AML-193 (cell line): ENCODE data around the gene SVBP.
"Not testable (repeated sequence)": the region's sequence is repeated elsewhere in the genome, so short reads cannot be mapped to it uniquely, and the experiment has no call there.

ENCODE experiments used
- DNase-seq, 2 experiments: peaks; one replicate each; lab custom pipeline; 2025; lab: John Stamatoyannopoulos, UW

The SVBP gene, protein sequence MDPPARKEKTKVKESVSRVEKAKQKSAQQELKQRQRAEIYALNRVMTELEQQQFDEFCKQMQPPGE

DNA sequence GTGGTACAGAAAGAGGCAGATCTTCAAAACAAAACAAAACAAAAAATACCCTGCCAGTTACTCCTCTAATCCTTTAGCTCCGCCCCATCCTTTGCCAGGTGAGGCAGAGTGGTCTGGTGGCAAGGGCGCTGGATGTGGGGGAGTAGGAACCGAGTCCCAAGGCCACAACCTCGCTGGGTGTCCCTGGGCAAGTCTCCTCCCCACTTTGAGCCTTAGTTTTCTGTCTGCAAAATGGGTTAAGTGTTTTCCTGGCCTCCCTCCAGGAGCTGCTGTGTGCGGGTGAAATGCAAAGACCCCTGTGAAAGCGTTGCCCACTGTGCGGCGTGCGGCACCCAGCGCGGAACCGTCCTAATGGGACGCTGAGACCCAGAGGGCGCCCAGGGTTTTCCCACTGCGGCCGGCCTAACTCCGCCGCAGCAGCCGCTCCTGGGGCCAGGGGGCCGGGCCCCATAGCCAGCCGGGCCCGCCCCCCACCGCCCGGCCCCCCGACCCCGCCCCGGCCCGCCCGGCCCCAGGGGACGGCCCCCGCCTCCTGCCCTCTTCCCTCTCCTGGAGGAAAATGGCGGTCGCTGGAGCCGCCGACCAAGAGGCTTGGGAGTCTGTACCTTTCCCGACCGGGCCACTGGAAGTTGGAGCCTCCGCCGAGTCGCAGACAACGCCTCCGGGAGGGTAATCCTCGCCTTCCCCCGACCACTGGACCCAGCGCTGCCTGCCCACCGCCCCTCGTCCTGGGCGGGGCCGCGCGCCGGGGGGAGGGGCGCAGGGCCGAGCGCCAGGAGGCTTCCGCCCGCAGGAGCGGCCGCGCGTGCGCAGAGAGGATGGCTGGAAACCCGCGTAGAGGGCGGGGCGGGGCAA, at the start of gene SVBP, which contains the start of gene ERMAP:
Gene SVBP (minus strand): TSS at position 813 of the 855 bp plus-strand sequence. CDS start 853 bp downstream, outside the sequence.
Gene ERMAP (plus strand): TSS at position 538 of the 855 bp plus-strand sequence. CDS start 13,327 bp downstream, outside the sequence.
- peak; percentile 62 to 78 for DNase-seq

- DNase-seq = no peak
These were observed 49.4 kb upstream of the SVBP start for GRCh38 chr1:42866549-42866948.

- no peak for DNase-seq
These were observed 43.8 kb upstream of the SVBP start for GRCh38 chr1:42861014-42861399.

GRCh38 chr1:42860339-42861013, 43.3 kb upstream of the SVBP start:
- DNase-seq = no peak

- DNase-seq = not testable (repeated sequence)
These were observed 42.2 kb upstream of the SVBP start for GRCh38 chr1:42859366-42859765.

GRCh38 chr1:42856554-42856953, 39.4 kb upstream of the SVBP start:
- DNase-seq = not testable (repeated sequence)

GRCh38 chr1:42853116-42853884, 36.1 kb upstream of the SVBP start:
- no peak for DNase-seq

GRCh38 chr1:42852608-42852980, 35.4 kb upstream of the SVBP start:
- no peak for DNase-seq

DNA sequence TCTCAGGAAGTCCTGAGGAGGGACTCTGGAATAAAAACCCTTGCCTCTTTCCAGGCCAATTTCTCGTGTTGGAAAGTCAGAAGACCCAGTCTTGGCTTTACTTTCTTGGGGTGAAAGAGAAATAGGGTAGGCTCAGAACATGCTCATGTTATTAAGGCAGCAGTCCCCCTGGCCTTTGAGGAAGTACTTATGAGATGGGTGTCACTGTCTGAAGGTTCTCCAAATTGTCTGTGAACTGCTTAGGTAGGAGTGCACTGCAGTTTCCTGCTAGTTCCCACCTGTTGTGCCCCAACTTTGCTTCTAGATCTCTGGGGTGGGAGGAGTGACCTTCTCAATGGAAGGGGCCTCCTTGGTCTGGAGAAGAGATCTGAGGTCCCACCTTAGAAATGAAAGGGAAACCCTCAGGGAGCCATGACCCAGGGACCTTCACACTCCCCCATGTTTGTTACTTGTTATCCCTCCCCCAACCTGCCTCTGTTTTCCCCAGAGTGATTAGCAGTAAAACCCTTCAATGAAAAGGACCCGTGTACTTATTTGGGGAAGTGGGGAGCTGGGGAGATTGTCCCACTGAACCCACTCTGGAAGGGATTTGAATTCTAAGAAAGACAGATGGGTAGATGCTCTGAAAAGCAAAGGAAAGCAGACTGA, 34.9 kb upstream of the SVBP start:
- no peak for DNase-seq

- DNase-seq = no peak
These were observed 34.2 kb upstream of the SVBP start for GRCh38 chr1:42851420-42851819.

DNA sequence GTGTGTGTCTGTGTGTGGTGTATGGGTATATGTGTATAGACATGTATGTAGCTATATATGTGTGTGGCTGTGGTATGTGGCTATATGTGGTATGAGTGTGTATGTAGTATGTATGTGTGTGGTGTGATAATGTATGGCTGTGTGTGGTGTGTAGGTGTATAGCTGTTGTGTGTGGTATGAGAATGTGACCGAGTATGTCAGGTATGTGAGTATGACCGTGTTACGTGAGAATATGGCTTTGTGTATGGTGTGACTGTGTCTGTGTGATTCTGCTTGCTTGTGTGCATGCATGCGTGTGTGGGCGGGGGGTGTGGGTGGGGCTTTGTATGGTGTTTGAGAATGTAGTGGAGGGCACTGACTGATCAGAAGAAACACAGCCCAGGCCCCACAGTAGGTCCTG, 32.7 kb upstream of the SVBP start:
- no peak for DNase-seq

DNA sequence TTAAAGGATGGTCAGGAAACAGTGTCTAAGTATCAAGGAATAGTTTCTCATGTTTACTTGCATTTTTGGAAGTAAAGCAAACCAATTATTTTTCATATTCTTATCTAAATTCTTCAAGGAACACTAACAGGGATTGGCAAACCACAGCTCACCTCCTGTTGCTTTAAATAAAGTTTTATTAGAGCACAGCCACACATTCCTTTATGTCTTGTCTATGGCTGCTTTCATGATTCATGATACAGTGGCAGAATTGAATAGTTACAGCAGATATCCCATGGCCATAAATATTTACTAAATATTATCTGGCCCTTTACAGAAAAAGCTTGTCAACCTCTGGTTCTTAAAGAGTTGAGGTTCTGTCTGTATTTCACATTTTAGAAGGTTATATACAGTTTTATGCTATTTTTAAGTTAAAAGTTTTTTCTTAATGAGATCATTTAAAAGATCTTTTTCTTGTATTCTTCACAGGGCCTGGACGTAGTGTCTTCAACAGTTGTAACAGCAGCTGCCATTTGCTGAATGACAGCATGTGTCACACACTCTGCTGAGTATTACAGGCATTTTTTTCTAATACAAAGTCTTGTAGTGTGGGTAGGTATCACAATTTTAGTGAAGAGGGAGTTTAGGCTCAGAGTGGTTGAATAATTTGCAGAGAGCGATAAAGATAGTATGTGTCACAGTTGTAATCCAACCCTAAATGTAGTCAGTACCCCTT, 31.8 kb upstream of the SVBP start:
- DNase-seq = no peak

- DNase-seq = no peak
These were observed 30.7 kb upstream of the SVBP start for GRCh38 chr1:42847721-42848460.

DNA sequence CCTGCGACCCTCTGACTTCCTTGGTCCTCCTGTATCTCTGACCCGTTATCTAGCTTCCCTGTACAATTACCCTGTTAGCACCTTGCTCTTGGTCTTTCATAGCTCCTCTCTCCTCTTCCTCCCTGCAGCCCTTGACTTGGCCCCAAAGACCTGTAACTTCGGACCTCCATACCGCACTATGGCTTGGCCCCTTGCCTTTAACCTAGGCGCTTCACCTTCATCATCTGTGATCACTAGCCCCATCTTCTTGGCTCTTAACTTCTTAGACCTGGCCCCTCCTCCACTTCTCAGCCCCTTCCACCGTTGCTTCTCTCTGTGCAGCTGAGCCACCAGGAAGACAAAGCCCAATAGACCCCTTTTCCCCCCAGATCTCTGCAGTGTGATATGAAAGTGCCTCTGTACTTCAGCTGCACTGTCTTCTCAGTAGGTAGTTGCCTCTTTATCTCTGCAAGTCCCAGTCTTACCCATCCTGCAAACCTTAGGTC, 30.0 kb upstream of the SVBP start:
- DNase-seq = no peak

GRCh38 chr1:42846257-42847110, 29.3 kb upstream of the SVBP start, which contains the start of gene ZNF691:
Gene ZNF691 (plus strand): TSS chr1:42846613. CDS start chr1:42849659, 3,046 bp downstream.
- peak; percentile 94 to 98 for DNase-seq

GRCh38 chr1:42845866-42846256, 28.7 kb upstream of the SVBP start:
- no peak for DNase-seq

DNA sequence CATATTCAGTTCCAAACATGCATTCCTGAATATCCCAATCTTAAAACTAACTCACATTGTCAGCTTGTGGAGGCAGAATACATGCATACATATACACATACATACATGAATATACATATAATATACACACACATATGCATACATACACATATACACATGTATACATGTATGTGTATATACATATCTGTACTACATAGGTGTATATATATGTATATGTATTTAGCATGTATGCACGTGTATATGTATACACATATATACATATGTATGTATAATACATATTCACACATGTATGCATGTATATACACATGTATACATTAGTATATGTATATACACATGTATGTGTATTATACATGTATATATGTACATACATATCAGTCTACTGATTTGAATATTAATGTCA, 28.0 kb upstream of the SVBP start:
- DNase-seq = no peak

- DNase-seq = no peak
These were observed 27.5 kb upstream of the SVBP start for GRCh38 chr1:42844592-42845140.
